Stimulated activated naive CD8-positive, alpha-beta T cell treated with anti-CD3 and anti-CD28 coated beads, Interleukin-15, amount 100 ng/mL, for 72 hours (primary cell): ENCODE results near the gene JARID2.
A peak's percentile ranks its signal among the peaks of the same experiment; 100 is the strongest.

Source experiments
- ATAC-seq: fragments of 150-1000 bp; cut with Tn5 transposase; 2 replicates; pipeline ENCODE4 v1.10.0; 2021; ENCODE audit warnings: mild to moderate bottlenecking, moderate library complexity
- DNase-seq, 2 donors: peaks; one replicate each; pipeline ENCODE4 v3.0.0; 2021 to 2022
- H3K27ac Mint-ChIP-seq, 2 donors: one replicate each; pipeline ENCODE4 v1.8.0; 2022; ENCODE audit warnings: mild to moderate bottlenecking in 2 of 2, mixed read lengths in 2 of 2, moderate library complexity in 2 of 2
- H3K27me3 Mint-ChIP-seq: one replicate; pipeline ENCODE4 v1.8.0; 2022; ENCODE audit warnings: mixed read lengths
- H3K4me1 Mint-ChIP-seq: one replicate; pipeline ENCODE4 v1.8.0; 2022; ENCODE audit warnings: mild to moderate bottlenecking, mixed read lengths
- H3K4me3 Mint-ChIP-seq, 2 donors: one replicate each; pipeline ENCODE4 v1.8.0; 2022; ENCODE audit warnings: mild to moderate bottlenecking in 2 of 2, mixed read lengths in 2 of 2, moderate library complexity in 1 of 2
- H3K9me3 Mint-ChIP-seq, 2 donors: one replicate each; pipeline ENCODE4 v1.8.0; 2022; ENCODE audit warnings: mixed read lengths in 2 of 2

Gene JARID2

GRCh38 chr6:15427331-15428070 lies 181.6 kb downstream of the JARID2 start:
- no peaks in the 10 kb centered on the region for H3K27me3 Mint-ChIP-seq
- ATAC-seq, result no peak
- peaks cover 96% of the 10 kb centered on the region for H3K4me1 Mint-ChIP-seq
- no peak overlapping the region for H3K27ac Mint-ChIP-seq
- H3K9me3 Mint-ChIP-seq, result no peaks in the 10 kb centered on the region
- H3K4me3 Mint-ChIP-seq, result peak overlapping the region in 1 of 2 donors; percentile 20
- no peak for DNase-seq

DNA sequence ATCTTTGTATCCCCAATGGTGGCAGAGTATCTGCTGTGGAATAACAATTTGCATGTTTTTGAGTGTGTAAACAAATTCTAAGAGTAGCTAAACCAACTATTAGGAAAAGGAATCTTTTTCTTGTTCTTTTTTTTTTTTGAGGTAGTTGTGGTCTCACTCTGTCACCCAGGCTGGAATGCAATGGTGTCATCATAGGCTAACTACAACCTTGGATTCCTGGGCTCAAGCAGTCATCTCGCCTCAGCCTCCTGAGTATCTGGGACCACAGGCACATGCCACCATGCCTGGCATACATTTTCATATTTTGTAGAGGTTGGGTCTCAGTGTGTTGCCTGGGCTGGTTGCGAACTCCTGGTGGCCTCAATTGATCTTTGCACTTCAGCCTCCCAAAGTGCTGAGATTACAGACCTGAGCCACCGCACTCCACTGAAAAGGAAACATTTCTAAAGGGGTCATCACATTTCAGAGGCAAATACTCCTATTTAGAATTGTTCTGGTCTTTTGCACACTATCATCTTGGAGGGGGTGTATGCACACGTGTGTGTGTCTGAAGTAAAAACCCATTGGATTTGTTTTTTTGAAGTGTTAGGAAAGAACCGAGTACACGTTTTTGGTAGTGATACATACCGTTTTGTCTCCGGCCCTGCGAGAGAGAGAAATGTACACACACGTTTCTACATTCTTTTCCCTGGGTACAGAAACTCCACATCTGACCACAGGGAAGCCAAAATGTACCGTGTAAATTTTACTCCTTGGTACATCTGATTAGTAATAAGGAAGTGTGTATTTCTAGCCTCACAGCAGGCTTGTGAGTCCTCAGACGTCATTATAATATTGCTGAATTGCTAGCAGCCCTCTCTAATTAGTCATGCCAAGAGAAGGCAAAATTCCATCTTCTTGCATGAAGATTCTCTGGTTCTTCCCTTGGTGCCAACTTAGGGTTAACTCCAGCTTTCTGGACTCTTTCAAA lies 183.6 kb downstream of the JARID2 start:
- DNase-seq, result no peak
- no peak overlapping the region for H3K27ac Mint-ChIP-seq
- peaks cover 96% of the 10 kb centered on the region for H3K4me1 Mint-ChIP-seq
- no peaks in the 10 kb centered on the region for H3K27me3 Mint-ChIP-seq
- no peak overlapping the region for H3K4me3 Mint-ChIP-seq
- peaks cover 0 to 6% of the 10 kb centered on the region in 2 donors for H3K9me3 Mint-ChIP-seq
- ATAC-seq, result no peak

GRCh38 chr6:15430186-15430585 lies 184.3 kb downstream of the JARID2 start:
- Mint-ChIP-seq H3K9me3 (peaks cover 3 to 9% of the 10 kb centered on the region in 2 donors), H3K4me3 (no peak overlapping the region), H3K27ac (no peak overlapping the region), H3K27me3 (no peaks in the 10 kb centered on the region), H3K4me1 (peaks cover 100% of the 10 kb centered on the region)
- DNase-seq (no peak), ATAC-seq (no peak)

DNA sequence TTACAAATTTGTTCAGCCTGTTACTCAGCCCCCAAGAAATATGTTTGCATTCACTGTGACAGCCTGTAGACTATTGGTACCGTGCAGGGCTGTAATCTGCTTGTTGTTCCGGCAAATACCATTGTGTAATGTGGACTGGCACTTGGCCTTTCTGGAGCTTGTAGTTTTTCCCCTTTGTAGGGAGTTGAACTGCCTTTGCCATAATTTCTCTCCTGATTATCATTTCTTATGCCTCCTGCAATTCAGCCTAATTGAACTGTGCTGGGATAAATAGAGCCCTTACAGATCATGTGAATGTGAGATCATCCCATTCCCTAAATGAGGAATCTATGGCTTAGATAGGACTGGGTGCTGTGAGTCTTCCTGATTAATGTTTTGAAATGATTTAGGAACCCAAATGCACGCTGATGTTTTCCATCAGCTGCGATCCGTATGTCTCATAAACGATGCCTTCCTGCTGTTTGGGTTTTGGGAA lies 185.1 kb downstream of the JARID2 start:
- peaks cover 96% of the 10 kb centered on the region for H3K4me1 Mint-ChIP-seq
- no peak overlapping the region for H3K4me3 Mint-ChIP-seq
- DNase-seq (no peak), ATAC-seq (no peak)
- H3K27me3 Mint-ChIP-seq, result no peaks in the 10 kb centered on the region
- peaks cover 3 to 9% of the 10 kb centered on the region in 2 donors for H3K9me3 Mint-ChIP-seq
- peak overlapping the region in 1 of 2 donors; percentile 27 for H3K27ac Mint-ChIP-seq

- Mint-ChIP-seq H3K9me3 (peaks cover 3 to 9% of the 10 kb centered on the region in 2 donors), H3K4me3 (peak overlapping the region in 1 of 2 donors; percentile 17), H3K4me1 (peaks cover 96% of the 10 kb centered on the region), H3K27me3 (no peaks in the 10 kb centered on the region), H3K27ac (peak overlapping the region in 1 of 2 donors; percentile 19)
- DNase-seq (no peak), ATAC-seq (no peak)
Measured at GRCh38 chr6:15431762-15432483, 186.1 kb downstream of the JARID2 start.

GRCh38 chr6:15433511-15433861 lies 187.6 kb downstream of the JARID2 start:
- Mint-ChIP-seq H3K4me3 (peak overlapping the region; percentile 63 to 67), H3K9me3 (peaks cover 3 to 9% of the 10 kb centered on the region in 2 donors), H3K27ac (peak overlapping the region; percentile 87 to 92), H3K27me3 (no peaks in the 10 kb centered on the region), H3K4me1 (peaks cover 96% of the 10 kb centered on the region)
- ATAC-seq (no peak), DNase-seq (no peak)

GRCh38 chr6:15434263-15434662 lies 188.4 kb downstream of the JARID2 start:
- ATAC-seq (peak; percentile 57), DNase-seq (no peak)
- Mint-ChIP-seq H3K27ac (peak overlapping the region in 1 of 2 donors; percentile 92), H3K4me1 (peaks cover 96% of the 10 kb centered on the region), H3K9me3 (peaks cover 3 to 9% of the 10 kb centered on the region in 2 donors), H3K4me3 (peak overlapping the region; percentile 27 to 78), H3K27me3 (no peaks in the 10 kb centered on the region)

DNA sequence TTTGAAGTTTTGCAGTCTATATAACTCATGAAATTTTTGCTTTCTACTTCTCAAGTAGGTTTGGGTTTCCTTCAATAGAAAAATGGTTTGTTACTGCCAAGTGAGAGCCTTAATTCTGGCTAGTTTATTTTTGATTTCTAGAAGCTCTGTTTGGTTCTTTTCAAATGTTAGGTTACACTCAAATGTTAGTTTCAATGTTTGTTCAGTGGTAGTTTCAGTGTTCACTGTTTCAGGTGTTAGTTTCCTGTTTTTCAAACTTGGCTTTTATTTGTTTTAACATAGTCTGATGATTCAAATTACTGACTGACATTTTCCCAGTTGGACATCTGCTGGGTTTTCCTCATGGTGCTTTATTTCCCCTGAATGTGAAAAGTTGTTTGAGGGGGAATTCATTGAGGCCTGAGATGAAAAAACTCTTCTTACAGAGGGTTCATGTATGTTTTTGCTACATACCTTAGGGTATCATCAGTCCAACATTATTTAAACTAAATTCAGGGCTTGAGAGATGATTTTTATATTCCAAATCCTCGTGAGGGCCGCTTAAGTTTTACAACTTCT lies 189.0 kb downstream of the JARID2 start:
- peak overlapping the region; percentile 27 to 78 for H3K4me3 Mint-ChIP-seq
- H3K27ac Mint-ChIP-seq, result peak overlapping the region; percentile 71 to 92
- H3K27me3 Mint-ChIP-seq, result no peaks in the 10 kb centered on the region
- peaks cover 96% of the 10 kb centered on the region for H3K4me1 Mint-ChIP-seq
- peak; percentile 53 for ATAC-seq
- DNase-seq, result no peak
- H3K9me3 Mint-ChIP-seq, result peaks cover 3 to 9% of the 10 kb centered on the region in 2 donors

DNA sequence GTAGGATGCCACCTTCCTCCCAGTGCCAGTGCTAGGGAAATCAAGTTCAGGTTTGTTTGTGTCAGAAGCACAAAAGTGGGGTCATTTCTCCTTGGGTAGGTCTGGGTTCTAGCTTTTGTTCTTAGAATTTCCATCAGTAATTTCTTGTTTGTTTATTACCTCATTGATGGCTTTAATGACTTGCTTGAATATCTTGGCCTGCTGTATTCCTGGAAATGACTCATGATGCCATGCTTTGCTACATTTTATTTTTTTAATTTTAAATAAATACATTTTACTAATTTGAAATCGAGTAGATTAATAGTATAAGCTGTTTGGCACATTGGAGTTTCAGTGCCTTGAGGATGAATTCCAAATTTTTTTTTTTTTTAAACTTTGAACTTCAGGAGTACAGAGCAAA lies 189.6 kb downstream of the JARID2 start:
- no peaks in the 10 kb centered on the region for H3K27me3 Mint-ChIP-seq
- H3K9me3 Mint-ChIP-seq, result peaks cover 3 to 9% of the 10 kb centered on the region in 2 donors
- no peak for DNase-seq
- H3K27ac Mint-ChIP-seq, result peak overlapping the region; percentile 71 to 92
- H3K4me1 Mint-ChIP-seq, result peaks cover 96% of the 10 kb centered on the region
- ATAC-seq, result no peak
- peak overlapping the region in 1 of 2 donors; percentile 78 for H3K4me3 Mint-ChIP-seq

- Mint-ChIP-seq H3K4me1 (peaks cover 96% of the 10 kb centered on the region), H3K4me3 (no peak overlapping the region), H3K9me3 (peaks cover 3 to 9% of the 10 kb centered on the region in 2 donors), H3K27ac (peak overlapping the region; percentile 55 to 69), H3K27me3 (no peaks in the 10 kb centered on the region)
- DNase-seq, result no peak
- ATAC-seq, result no peak
Measured at GRCh38 chr6:15436451-15436850, 190.6 kb downstream of the JARID2 start.

DNA sequence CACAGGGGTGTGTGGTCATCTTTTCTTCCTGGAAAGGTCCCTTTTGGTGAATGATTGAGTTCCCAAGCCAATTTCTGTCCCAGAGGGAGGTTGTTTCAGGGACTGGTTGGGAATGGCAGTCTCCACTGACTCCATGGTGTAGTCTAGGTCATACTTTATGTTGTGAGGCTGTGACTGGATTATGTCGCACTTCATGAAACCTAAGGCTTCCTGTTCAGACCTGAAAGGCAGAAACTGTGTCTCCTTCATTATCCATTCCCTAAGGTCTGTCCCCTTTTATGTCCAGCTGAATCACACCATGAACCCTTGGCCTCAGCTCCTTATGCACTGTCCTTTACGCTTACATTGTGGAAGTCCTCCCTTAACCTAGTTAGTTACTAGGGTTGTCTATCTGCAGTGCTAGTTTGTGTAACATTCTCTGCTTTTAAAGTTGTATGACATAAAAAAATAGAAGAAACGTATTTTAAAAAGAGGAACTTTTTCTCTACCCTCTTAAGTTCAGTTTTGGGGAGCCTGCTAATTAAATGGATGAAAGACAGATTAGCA lies 191.3 kb downstream of the JARID2 start:
- Mint-ChIP-seq H3K9me3 (peaks cover 3 to 9% of the 10 kb centered on the region in 2 donors), H3K4me3 (peak overlapping the region; percentile 16 to 18), H3K4me1 (peaks cover 91% of the 10 kb centered on the region), H3K27me3 (no peaks in the 10 kb centered on the region), H3K27ac (peak overlapping the region; percentile 69 to 86)
- no peak for DNase-seq
- no peak for ATAC-seq

DNA sequence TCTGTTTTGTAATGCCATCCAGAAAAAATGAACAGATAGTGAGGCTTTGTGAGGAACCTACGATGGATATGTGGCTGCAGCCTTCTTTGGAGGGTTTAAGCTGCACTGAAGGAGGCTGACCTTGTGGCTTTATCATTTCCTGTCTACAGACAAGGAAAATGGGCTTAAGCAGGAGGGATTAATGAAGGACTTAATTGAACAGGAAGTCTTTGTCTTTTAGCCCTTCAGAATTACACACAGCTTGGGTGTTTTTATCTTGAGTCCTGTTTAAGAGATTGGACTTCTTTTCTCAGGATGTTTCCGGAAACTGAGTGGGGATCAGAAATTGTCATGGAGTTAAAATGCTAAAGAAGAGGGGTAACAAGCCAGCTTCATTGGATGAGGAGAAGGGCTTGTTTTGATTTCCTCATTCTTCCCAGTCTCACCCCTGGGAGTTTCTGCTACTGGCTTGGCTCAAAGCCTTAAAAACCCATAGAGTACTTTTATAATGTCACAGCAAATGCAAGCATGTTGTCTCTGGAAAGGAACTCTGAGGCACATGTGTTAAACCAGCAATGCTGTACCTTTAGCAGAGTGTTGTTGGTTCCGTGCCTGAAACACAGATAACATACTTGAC lies 193.6 kb downstream of the JARID2 start:
- H3K27me3 Mint-ChIP-seq, result no peaks in the 10 kb centered on the region
- H3K27ac Mint-ChIP-seq, result peak overlapping the region in 1 of 2 donors; percentile 19
- H3K9me3 Mint-ChIP-seq, result peaks cover 3% of the 10 kb centered on the region in 2 donors
- peaks cover 84% of the 10 kb centered on the region for H3K4me1 Mint-ChIP-seq
- ATAC-seq, result no peak
- H3K4me3 Mint-ChIP-seq, result peak overlapping the region in 1 of 2 donors; percentile 59
- no peak for DNase-seq

- Mint-ChIP-seq H3K27ac (no peak overlapping the region), H3K27me3 (no peaks in the 10 kb centered on the region)
Measured at GRCh38 chr6:15440040-15440439, 194.2 kb downstream of the JARID2 start.

DNA sequence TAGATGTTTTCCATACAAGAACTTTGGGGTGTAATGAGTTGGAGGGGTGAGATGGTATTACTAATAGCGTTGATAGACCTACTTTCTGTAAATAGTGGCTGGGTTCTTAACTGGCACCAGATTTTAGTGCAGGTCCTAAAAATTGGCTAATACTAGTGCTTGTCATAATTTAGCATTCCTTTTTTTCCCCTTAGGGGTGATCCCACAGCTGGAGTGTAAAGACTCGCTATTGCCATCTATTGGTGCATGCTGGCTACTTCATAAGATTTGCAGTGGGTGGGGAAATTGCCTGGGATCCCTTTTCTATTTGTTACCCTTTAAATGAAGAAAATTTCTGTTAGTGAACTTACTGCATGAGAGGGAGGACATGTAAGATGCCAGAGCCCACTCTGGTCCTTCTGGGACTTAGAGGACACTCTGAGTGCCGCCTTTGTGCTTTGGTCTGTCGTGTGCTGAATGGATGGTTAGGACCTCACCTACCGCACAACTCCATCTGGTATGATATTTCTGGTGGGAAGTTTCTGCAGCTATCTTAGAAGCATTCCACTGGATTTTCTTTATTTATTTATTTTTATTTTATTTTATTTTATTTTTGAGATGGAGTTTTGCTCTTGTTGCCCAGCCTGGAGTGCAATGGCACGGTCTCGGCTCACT lies 195.5 kb downstream of the JARID2 start:
- H3K9me3 Mint-ChIP-seq, result no peaks in the 10 kb centered on the region
- H3K27ac Mint-ChIP-seq, result no peak overlapping the region

More at GRCh38 chr6:15440040-15440439, 194.2 kb downstream of the JARID2 start:
- ATAC-seq (no peak), DNase-seq (no peak)
- Mint-ChIP-seq H3K4me3 (no peak overlapping the region), H3K4me1 (peaks cover 83% of the 10 kb centered on the region), H3K9me3 (no peaks in the 10 kb centered on the region)

More for the DNA sequence above, 195.5 kb downstream of the JARID2 start:
- Mint-ChIP-seq H3K4me1 (peaks cover 87% of the 10 kb centered on the region), H3K4me3 (no peak overlapping the region), H3K27me3 (no peaks in the 10 kb centered on the region)
- DNase-seq (no peak), ATAC-seq (peak; percentile 60)
